HUDEP-2 (cell line): Measurements from ENCODE around the gene AKAP12.

Experiments
- DNase-seq, 76 experiments: peaks; one replicate each; lab custom pipeline; 2025; ENCODE audit not compliant: unreplicated experiment in 76 of 76; lab: John Stamatoyannopoulos, UW

Gene AKAP12

DNA sequence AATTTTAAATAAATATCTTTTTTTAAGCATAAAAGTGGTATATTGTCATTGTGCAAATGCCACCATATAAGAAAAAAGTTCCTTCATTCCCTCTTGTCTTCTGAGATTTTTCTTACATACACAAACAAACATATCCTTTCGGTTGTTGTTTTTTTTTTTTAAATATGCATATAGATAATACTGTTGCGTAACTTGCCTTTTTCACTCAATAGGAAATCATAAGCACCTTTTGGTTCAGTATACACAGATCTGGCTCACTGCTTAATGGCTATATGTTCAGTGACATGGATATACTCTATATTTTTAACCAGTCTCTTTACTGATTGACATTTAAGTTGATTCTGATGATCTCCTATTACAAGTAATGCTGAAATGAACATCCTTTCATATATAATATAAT is 40.1 kb downstream of the AKAP12 start:
- no peak for DNase-seq

DNA sequence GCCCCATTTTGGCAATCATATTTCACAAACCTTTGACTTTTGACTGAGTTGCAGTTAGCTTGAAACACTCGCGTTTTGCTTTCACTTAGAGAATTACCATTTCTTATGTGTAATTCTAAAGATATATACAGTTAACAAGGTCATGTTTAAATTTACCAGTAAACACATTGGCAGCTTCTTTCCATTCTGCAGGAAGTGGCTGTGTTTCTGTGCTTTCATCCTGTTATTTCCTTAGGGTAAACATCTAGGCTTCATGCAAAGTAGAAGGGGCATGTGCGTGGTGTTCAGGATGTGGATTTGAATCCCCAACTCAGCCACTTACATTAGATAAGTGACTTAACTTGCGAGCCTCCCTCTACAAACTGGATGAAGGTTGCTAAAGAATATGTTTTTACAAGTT is 41.1 kb downstream of the AKAP12 start:
- no peak for DNase-seq

DNA sequence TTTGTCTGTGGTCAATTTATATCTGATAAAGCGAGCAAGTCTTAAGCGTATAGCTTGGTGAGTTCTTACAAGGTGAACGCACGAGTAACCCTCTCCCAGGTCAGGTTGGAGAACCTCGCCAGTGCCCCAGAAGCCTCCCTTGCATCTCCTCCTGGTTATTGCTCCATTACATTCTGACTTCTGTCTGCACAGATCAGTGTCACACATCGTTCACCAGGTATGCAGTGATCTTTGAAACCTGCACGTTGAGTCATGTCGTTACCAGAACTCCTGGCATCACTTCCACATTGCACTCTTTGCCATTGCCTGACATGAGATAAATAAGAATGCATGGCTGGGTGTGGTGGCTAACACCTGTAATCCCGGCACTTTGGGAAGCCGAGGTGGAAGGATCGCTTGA is 44.2 kb downstream of the AKAP12 start:
- DNase-seq = no peak

DNA sequence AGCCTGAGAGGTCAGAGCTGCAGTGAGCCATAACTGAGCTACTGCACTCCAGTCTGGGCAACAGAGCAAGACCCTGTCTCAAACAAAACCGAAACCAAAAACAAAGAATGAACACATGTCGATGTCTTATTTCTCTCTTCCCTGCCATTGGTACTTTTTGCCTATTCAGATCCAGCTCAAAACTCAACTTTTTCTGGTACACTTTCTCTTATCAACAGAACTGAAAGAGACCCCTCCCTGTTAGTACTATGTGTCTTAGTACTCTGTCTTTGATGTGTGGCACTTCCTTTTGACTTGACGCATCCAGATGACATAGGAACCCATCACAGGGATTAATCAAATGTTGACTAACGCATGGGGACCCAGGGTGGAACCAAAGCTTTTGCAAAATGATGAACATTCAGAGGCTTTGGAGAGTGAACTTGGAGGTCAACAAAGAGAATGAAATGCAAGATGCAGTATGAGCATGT is 44.8 kb downstream of the AKAP12 start:
- no peak for DNase-seq

DNA sequence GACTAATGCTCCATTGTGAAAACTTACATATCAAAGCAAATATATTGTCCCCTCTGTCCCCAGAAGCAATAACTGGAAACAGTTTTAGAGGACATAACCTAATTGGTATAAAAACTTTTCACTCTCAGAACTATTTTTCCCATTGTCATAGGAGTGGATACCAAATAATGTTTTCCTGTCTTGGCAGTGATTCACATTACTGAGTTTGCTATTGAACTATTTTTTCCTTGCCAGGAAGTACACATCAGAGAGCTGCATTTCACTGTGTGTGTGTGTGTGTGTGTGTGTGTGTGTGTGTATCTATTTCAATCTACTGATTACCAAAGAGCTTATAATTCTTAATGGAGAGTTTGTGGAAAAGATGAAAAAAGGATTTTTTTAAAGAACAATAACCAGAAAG is 45.4 kb downstream of the AKAP12 start:
- DNase-seq = no peak

DNA sequence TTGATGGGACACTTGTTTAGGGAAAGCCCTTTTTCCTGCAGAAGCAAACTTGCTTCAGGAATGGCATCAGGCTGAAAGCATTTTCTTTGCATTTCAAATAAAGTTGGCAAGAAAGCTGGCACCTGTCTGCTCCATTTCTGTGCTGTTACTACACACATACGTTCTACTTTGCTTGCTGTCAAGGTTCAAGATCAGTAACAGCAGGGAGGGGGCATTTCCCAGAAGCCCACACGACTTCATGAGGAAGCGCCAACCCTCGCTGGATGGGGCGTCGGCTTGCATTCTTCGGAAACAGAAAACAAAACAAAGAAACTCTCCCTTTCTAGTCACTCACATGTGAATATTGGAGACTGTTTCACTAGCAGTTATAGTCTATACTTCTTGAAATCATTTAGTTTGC is 46.4 kb downstream of the AKAP12 start:
- DNase-seq = no peak

DNA sequence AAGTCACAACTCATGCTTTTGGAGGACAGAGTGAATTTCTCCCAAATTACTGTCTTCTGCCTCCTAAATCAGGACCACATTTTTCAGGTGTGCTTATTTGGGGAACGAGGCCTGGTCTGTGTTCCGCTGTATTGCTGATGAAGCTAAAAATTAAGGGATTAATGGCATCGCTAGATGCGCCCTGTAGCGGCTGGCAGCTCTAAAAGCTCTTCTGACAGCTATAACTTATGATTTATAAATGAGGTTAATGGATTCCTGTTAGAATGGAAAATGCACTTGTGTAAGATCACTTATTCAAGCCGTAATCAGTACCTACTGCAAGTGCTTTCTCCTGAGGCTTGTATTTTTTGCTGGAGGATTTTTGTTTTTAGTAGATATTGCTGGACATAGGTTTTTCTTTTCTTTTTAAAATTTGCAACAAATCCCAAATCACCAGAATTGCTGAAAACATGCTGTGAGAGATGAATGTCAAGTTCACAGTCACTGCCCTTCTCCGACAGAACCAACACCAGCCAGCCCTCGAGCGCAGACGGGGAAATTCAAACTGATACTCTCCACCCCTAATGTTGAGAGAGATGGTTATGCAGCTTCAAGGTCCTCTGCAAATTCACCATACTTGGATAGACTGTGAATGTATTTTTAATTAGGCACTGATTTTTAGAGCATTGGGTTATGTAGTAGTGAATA is 49.1 kb downstream of the AKAP12 start:
- no peak for DNase-seq

DNA sequence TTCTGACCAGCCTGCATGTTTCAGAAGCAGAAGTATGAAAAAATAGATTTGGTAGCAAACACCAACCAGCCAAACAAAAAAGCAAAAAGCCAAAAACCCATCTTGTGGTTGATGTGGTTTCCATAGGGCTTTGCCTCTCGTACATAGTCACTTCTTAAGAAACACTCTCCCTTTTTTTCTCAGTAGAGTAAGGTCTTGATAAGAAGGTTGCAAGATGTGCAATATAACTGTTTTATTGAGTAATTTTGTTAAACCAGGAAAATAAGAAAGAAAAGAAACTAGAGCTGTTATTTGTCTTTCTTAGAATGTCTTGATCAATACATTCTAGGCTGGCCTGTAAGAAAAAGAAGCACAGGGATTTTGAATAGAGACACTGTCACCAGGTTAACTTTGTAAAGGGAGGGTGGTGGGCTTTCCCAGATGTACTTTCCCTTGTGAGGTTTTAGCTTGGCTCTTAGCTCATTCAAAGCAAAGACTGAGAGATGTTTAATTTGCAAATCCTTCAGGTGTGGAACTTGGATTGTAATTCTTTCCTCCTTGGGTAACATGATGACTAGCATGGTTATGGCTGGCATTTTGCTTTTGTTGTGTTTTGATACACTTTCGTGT is 49.7 kb downstream of the AKAP12 start:
- DNase-seq = no peak

DNA sequence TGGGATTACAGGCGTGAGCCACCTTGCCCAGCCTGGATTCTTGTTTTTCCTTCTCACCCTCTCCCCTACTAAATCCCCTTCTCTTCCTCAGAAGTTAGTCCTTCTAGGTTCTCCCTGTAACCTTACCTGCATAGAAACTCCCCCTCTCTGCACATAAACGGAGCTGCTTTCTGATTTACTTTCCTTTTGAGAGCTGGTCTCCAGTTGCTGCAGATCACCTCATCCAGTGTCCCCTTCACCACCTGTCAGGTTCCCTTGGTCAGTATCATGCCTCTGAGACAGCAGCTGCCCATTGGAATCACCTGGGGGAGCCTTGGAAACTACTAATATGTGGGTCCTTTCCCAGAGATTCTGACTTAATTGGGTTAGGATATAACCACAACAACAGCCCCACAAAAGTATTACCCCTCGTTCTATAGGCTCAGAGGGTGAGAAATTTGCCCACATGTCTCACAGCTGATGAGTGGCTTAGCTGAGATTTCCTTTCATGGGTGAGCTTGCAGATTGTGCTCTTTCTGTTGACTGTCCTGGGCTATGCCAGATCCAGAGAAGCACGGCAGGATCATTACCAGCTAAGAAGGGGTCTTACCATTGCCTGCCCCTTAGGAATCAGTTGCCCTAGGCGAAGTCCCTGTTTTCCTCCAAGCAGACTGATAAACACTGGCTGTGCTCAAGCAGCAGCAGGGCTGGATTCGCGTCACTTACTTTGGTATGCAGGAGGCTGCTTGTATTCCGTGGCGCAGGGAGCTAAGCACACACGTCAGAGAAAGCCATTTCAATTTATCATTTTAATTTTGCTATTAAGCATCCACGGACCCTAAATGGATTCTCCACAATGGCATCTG is 51.3 kb downstream of the AKAP12 start:
- DNase-seq = no peak

DNA sequence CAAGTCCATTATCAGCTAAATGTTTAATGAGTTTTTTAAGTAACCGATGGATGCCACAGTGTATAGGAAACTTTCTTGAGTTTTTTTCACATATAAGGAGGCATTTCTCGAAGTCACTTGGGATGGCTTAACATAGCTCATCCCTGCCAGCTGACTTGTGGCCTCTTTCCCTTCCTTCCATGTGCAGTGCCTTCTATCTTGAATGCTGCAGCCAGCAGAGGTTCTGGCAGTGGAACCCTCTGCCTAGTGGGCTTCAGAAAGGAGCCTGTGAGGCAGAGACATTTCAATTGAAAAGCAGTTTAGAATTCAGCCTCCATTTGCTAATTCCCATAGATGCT is 51.9 kb downstream of the AKAP12 start:
- no peak for DNase-seq

DNA sequence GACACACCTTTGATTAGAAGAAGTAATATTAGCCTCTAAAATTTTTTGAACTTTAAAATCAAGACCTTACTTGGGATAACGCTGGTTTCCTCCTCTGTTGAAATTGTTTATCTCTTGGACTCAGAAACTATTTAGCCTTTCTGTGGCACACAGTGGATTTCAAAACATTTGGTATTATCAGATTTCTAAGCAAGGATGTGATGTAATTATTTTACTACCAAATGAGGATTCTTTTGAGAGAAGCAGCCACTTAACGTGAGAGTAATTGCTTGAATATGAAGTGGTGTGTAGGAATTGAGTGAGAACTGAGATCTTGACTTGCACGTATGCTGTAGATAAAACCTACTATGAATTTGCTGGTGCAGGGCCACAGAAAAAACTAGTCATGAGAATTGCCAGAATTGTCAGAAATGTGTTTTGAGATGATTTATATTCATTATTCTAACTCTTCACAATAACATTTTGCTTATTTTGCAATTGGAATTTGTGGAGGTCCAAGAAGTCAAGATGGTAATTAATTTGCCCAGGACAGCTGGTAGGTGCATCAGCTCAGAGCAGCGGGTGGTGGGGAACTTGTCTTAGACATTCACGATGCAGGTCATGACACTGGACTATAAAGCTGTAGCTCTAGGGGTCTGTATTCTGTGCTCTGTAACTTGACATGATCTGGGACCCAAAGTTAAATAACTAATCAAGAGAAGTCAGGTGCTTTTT is 53.4 kb downstream of the AKAP12 start:
- DNase-seq = no peak

DNA sequence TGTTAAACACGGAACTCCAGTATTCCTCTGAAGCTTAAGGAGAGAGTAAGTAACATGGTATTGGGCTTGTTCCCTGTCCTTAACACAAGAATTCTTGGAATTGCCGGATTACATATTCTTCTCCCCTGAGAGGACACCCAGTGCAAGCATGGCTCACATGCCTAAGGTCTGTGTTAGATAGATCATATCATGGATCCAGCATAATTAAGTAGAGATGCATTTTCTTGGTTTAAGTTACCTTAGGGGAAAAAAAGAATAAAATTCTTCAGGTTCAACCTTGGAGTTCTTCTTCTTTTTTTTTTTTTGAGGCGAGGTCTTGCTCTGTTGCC is 53.9 kb downstream of the AKAP12 start:
- DNase-seq = no peak

DNA sequence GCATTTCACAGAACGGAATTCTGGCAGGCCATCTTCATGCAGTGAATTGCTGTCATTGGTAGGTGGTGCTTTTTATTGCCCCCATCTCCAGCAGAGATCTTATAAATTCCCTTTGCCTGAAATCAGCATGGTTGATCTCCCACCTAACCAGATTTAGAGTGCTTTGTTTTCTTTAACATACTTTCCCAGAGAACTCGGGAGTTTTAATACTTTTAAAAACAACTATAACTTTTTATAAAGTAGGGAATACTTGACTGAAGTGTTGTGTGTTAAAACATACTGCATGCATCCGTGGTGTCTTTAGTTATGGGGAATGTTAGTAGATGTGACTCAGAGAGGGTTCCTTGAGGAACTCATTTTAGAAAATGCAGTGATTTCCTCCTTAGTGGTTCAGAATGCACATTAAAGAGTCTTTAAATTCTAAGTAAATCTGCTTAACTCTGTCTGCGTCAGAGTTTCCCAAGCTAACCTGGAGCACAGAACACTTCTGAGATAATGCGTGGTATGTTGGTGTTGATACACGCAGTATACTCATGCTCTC is 54.9 kb downstream of the AKAP12 start:
- no peak for DNase-seq

DNA sequence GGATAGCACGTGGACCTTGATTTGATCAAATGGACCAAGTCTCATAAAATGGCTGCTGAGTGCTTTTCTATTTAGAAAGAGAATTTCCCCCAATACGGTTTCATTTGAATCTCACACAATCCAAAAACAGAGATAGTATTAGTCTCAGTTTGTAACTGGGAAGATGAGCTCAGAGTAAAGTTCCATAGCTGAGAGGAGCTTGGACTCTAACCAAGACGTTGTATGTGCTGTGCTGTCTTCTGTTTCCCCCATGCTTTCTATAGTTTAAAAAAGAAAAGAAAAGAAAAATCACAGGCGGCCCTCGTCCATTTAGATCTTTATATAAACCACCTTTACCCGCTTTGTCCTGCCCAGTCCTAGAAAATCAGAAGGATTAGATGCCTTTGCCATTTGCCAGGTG is 58.1 kb downstream of the AKAP12 start:
- DNase-seq = no peak

DNA sequence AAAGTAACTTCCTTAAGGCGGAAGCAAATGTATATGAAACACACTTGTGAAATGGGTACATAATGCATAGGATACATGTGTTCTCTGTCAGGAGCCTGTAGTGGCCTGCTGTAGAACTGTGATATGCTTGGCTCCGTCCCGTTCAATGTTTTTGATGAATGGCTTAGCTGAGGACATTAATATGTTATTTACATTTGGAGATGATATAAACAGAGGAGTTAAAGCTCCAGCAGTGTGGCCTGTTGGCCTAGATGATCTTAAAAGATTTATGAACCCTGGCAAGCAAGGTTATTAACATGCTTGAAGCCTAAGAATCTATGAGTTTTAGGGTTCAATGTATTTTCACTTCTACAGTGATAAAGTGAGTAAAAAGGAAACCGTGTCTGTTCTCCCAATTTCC is 59.2 kb downstream of the AKAP12 start:
- no peak for DNase-seq

DNA sequence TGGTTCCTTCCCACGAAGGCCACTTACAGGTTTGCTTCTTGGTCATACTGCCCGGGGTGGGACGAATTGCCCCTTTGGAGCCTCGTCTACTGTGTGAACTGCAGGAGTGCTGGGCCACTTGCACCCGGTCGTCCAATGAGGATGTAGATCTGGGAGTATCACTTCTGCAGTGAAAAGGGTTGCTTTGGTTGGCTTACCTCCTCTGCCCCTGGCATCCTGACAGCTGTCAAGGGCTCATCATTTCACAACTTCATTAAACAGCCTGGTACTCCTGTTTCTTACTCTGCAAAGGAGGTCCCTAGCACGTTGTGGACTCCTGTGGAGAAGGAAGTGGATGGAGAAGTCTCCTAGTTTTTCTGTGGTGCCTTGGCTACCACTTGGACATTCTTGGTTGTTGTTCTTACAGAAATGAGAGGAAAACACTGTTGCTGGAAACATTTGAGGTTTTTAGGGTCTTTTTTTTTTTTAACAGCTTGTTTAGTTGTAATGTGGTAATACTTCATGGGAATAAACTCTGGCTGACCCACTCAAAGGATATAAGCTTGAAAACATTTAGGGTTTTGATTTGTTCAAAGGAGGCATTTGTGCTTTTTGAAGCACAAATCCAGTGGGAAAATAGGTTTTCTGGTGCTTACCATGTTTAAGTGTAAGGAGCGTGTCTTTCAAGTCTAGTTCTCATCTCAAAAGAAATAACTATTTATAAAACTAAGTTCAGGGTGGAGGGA is 60.7 kb downstream of the AKAP12 start:
- DNase-seq = no peak

DNA sequence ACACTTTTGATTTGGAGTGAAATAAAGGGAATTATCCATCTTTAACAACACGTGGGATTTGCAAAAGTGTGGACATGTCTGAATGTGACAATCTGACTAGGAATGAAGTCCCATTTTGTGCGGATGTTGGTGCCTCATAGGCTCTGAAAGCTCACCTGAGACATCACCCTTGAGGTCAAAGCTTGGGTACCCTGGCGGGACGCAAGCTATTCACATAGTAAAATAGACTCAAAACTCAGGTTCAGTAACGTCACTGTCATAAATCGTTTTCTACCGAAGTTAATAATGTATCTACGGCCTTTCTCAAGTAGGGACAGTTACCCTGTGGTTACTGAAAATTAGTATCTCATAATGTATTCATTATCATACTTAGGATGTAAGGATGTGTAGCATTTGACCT is 61.8 kb downstream of the AKAP12 start:
- DNase-seq = no peak

DNA sequence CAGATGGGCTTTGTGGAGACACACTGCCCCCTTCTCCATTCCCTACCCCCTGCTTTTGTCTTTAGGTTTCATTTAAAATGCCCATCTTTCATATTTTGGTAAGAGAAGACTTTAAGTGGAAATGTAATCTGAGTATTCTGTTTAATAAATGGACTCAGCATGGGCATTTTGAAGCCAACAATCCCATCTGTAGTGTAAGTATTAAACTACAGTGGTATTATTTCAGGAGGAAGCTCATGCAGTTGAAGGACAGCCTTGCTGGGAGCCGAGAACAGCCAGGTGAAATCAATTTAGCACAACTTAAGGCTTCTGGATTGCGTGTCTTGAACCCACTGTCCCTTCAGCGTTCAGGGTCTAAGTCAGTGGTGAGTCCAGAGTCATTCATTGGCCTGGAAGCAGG is 63.5 kb downstream of the AKAP12 start:
- DNase-seq = no peak

DNA sequence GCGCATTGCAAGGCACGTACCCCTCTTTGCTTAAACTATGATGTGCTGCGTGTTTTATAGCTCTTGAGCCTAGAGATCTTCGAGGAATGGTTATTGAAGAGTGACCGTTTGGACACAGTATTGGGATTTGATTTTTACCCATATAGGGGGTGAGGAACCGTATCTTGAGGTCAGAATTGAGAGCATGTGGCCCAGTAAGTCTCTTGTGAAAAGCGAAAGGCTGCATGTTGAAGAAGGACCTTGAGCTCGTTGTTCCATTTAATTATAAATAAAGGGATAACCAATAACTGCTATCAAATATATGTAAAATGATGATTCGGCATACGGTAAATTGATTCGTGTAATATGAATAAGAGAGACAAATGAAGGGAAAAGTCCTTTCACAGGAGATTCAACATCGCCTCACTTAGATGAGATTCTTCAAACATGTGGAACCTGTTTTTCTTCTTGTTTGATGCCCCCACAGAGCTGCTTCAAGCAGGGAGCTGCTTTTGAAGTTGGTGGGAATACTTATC is 66.6 kb downstream of the AKAP12 start:
- DNase-seq = no peak

DNA sequence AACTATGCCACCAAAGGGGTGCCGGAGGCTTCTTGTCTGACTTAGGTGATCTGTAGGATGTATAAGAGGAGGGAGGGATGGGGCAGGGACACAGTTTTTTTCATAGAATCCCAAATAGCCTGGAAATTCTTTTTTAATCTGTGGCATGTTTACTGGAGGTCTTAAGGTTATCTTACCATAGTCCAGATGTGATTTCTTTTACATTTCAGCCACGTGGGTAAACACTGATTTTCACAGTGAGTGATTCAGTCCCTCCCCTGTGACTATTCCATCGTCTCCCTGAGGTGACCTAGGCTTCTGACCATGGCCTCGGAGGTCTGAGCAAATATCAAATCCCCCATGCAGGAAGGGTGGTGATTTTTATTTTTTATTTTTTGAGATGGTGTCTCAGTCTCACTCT is 67.7 kb downstream of the AKAP12 start:
- no peak for DNase-seq
